Stimulated activated CD4-positive, alpha-beta T cell treated with anti-CD3 and anti-CD28 coated beads, Interleukin-4, amount 100 ng/mL, for 1 hour (primary cell): ENCODE results near the gene SCUBE3.

Source experiments
- DNase-seq: peaks from one replicate; pipeline ENCODE4 v3.0.0-alpha.2; 2020

Gene SCUBE3

GRCh38 chr6:35214869-35215664 lies 1.3 kb downstream of the SCUBE3 start:
- no peak for DNase-seq

- DNase-seq: no peak
These were observed 2.1 kb downstream of the SCUBE3 start for GRCh38 chr6:35215665-35216411.

GRCh38 chr6:35216412-35216732 lies 2.6 kb downstream of the SCUBE3 start:
- no peak for DNase-seq

GRCh38 chr6:35216851-35217811 lies 3.4 kb downstream of the SCUBE3 start:
- no peak for DNase-seq

- no peak for DNase-seq
These were observed 4.3 kb downstream of the SCUBE3 start for GRCh38 chr6:35218021-35218420.

- no peak for DNase-seq
These were observed 4.7 kb downstream of the SCUBE3 start for GRCh38 chr6:35218456-35218855.

GRCh38 chr6:35219683-35220326 lies 6.0 kb downstream of the SCUBE3 start:
- no peak for DNase-seq

GRCh38 chr6:35220711-35221110 lies 7.0 kb downstream of the SCUBE3 start:
- no peak for DNase-seq

- DNase-seq: no peak
These were observed 9.6 kb downstream of the SCUBE3 start for GRCh38 chr6:35223396-35223795.

GRCh38 chr6:35224720-35225119 lies 11.0 kb downstream of the SCUBE3 start:
- DNase-seq: no peak

- DNase-seq: no peak
These were observed 14.7 kb downstream of the SCUBE3 start for GRCh38 chr6:35228481-35228880.

GRCh38 chr6:35229304-35229703 lies 15.5 kb downstream of the SCUBE3 start:
- DNase-seq: no peak

- no peak for DNase-seq
These were observed 16.7 kb downstream of the SCUBE3 start for GRCh38 chr6:35230498-35230897.

GRCh38 chr6:35230950-35231349 lies 17.2 kb downstream of the SCUBE3 start:
- no peak for DNase-seq

- no peak for DNase-seq
These were observed 17.8 kb downstream of the SCUBE3 start for GRCh38 chr6:35231563-35231962.

- no peak for DNase-seq
These were observed 21.1 kb downstream of the SCUBE3 start for GRCh38 chr6:35234901-35235300.

- no peak for DNase-seq
These were observed 22.5 kb downstream of the SCUBE3 start for GRCh38 chr6:35236223-35236622.

GRCh38 chr6:35237476-35237875 lies 23.7 kb downstream of the SCUBE3 start:
- no peak for DNase-seq

GRCh38 chr6:35238843-35239289 lies 25.1 kb downstream of the SCUBE3 start:
- DNase-seq: no peak

- DNase-seq: no peak
These were observed 25.8 kb downstream of the SCUBE3 start for GRCh38 chr6:35239581-35239980.

- DNase-seq: peak; percentile 76
These were observed 27.4 kb downstream of the SCUBE3 start for GRCh38 chr6:35240838-35241801.
